GM21529 (cell line): Measurements from ENCODE around the gene OR11A1.
"Not testable (repeated sequence)": the region's sequence is repeated elsewhere in the genome, so short reads cannot be mapped to it uniquely, and the experiment has no call there.

Experiments used
- ATAC-seq: cut with Tn5 transposase; IDR thresholded peaks from one replicate; pipeline ENCODE4 v1.9.1; 2021; ENCODE audit not compliant: unreplicated experiment

OR11A1 gene

GRCh38 chr6:29479560-29479959 lies 22.7 kb upstream of the OR11A1 start:
- ATAC-seq = no peak

DNA sequence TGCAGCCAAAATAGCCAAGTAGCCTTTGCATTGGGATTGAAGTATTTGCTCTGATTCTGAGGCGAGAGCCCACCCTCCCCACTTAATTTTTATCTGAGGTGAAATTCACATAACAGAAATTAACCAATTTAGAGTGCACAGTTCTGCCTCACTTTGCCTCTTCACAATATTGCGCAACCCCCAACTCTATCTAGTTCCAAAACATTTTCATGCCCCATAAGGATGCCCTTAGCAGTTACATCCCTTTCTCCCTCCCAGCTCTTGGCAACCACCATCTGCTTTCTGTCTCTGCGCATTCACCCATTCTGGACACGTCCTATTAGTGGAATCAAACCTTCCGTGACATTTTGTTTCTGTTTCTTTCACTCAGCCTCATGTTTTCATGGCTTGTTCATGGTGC lies 21.9 kb upstream of the OR11A1 start:
- ATAC-seq = no peak

- no peak for ATAC-seq
These were observed 21.1 kb upstream of the OR11A1 start for GRCh38 chr6:29477923-29478450.

DNA sequence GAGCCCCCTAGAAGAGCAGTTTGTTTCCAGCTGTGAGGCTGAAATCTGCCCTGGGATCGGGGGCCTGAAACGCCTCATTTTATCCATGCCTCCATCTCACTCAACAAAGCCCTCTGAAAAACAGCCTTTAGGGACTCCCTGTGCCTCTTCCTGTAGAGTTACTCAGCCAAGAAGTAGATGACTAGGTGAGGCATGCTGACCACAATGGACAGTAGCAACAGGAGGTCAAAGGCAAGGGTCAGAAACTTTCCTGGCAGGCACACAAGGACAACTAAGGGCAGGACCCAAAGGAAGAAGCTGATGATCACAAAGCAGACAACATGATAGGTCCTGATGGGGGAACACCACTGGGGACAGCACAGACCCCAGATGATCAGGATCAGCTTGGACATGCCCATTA lies 18.1 kb upstream of the OR11A1 start:
- no peak for ATAC-seq

DNA sequence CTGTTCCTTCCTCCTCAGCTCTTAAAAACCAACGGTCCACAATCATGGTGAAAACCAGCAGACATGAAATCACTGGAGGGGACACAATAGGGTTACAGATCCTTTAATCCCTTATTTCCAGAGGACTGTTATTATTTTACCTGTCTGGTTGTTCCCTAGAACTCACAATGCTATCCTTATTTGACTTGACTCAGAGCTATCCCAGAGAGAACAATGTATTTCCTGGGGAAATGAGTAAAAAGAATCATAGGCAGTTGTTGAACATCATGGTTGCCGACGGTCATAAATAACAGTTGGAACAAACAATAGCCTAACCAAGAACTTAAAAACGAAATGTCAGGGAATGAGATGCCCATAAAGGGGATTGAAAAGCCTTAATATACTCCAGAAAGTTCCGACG lies 9.4 kb upstream of the OR11A1 start:
- ATAC-seq = no peak

GRCh38 chr6:29465801-29466200 lies 8.9 kb upstream of the OR11A1 start:
- ATAC-seq = no peak

- ATAC-seq = no peak
These were observed 8.4 kb upstream of the OR11A1 start for GRCh38 chr6:29465279-29465678.

DNA sequence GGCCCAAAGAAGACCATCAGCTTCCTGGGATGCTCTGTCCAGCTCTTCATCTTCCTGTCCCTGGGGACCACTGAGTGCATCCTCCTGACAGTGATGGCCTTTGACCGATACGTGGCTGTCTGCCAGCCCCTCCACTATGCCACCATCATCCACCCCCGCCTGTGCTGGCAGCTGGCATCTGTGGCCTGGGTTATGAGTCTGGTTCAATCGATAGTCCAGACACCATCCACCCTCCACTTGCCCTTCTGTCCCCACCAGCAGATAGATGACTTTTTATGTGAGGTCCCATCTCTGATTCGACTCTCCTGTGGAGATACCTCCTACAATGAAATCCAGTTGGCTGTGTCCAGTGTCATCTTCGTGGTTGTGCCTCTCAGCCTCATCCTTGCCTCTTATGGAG lies 5.2 kb upstream of the OR11A1 start:
- no peak for ATAC-seq

- no peak for ATAC-seq
These were observed 4.3 kb upstream of the OR11A1 start for GRCh38 chr6:29461021-29461814.

- no peak for ATAC-seq
These were observed 5.2 kb downstream of the OR11A1 start for GRCh38 chr6:29451471-29452193.

DNA sequence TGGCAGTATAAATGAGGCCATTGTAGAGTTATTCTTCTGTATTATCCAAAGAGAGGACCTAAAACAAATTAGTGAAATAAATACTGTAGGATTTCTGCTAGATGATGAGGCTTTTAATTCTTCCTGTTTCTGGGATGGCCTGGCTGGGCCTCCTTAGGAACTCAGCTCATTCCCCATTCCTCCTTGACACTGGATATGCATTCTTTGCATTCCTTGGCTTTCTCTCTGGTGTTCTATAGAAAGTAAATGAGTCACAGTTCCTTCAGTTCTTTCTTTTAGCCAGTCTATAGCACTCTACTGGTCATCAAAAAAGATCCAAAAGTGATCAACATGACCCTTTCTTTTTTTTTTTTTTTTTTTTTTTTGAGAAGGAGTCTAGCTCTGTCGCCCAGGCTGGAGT lies 9.2 kb downstream of the OR11A1 start:
- ATAC-seq = no peak

GRCh38 chr6:29444031-29444430 lies 12.8 kb downstream of the OR11A1 start:
- not testable (repeated sequence) for ATAC-seq

DNA sequence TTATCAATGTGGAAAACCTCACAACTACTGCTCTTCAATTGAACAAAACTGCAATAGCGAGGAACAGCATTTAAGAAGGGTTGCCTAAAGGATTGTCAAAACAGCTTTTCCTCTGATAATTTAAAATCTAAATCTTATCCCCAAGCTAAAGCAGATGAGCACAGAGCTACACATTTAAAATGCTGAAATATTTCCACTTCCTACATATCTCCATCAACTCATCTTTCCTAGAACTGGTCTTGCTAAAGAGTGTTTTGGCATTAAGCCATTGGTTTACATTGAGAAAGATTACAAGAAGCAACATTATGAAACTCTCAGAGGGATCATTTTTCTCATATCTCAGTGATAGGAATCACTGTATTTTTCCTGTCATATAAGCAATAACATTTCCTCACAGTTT lies 14.2 kb downstream of the OR11A1 start:
- ATAC-seq = no peak

- no peak for ATAC-seq
These were observed 17.9 kb downstream of the OR11A1 start, which contains the start of gene OR10C1 for GRCh38 chr6:29439006-29439405. OR10C1 (plus strand) TSS chr6:29439306; CDS start chr6:29440016, 710 bp downstream.

- ATAC-seq = not testable (repeated sequence)
These were observed 20.1 kb downstream of the OR11A1 start for GRCh38 chr6:29436730-29437129.

DNA sequence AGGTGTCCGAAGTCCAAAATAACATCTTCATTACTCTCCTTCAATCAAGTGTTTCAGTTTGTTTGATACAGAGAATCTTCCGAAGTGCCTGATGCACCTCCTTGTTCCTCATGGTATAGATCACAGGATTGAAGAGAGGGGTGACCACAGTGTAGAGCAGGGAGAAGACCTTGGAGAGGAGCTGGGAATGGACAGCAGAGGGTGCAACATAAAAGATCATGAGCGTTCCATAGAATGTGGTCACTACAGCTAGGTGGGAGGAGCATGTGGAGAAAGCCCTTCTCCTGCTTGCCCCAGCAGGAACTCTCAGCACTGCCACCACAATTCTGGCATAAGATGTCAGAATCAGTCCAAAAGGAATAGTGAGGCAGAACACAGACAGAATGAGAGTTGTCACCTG lies 30.2 kb downstream of the OR11A1 start:
- no peak for ATAC-seq

DNA sequence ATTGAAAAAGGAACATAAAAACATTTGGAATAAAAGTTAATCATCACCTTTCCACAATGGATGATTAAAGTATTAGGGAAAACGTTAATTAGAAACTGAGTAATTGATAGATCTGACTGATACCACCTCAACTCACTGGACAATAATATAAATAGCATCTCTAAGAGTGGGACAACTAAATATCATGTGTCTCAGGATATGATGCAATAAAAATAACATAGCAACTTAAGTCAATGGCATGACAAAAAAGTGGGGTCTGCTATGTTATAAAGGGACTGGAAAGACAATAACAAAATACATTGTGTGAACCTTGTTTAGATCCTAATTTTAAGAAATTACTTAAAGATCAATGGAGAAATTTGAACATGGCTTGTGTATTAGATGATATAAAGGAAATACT lies 31.8 kb downstream of the OR11A1 start:
- no peak for ATAC-seq

- no peak for ATAC-seq
These were observed 32.3 kb downstream of the OR11A1 start for GRCh38 chr6:29424575-29424974.

- no peak for ATAC-seq
These were observed 32.7 kb downstream of the OR11A1 start for GRCh38 chr6:29424168-29424567.

GRCh38 chr6:29419516-29419915 lies 37.4 kb downstream of the OR11A1 start:
- no peak for ATAC-seq

GRCh38 chr6:29414588-29414987 lies 42.3 kb downstream of the OR11A1 start, which contains the start of gene OR12D1:
OR12D1 (plus strand) TSS chr6:29414928.
- ATAC-seq = no peak

DNA sequence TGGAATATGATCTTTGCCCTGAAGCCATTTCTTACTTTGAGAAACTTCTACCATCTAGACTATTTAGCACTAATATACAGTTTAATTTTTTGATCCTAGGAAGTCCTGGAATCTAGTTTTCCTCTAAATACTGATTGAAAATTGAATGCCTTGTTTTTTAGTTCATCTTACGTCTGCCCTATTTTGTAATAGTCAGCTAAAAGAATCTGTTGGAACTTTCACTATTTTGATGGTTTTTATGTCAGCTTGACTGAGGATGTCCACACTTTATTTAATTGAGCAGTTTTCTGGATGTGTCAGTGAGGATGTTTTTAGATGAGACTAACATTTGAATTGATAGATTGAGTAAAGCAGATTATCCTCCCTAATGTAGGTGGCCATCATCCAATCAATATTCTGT lies 53.1 kb downstream of the OR11A1 start:
- ATAC-seq = no peak
